DOHH2 (cell line): Measurements from ENCODE around the gene NEK1.

Source experiments
- EZH2phosphoT487 ChIP-seq: fragments of 200-600 bp; sonication (generic); IDR thresholded peaks from 2 replicates; pipeline ENCODE4 v1.6.1; 2017; ENCODE audit warnings: borderline replicate concordance, mild to moderate bottlenecking, antibody characterized with exemption, low read length, moderate library complexity, mixed read lengths
- TF ChIP-seq, protein P1 (sequence below): fragments of 200-600 bp; sonication (generic); IDR thresholded peaks from one replicate; pipeline ENCODE4 v1.5.1; 2014; ENCODE audit warnings: antibody characterized with exemption, mild to moderate bottlenecking, low read depth, low read length; ENCODE audit not compliant: poor library complexity, severe bottlenecking

DNA sequence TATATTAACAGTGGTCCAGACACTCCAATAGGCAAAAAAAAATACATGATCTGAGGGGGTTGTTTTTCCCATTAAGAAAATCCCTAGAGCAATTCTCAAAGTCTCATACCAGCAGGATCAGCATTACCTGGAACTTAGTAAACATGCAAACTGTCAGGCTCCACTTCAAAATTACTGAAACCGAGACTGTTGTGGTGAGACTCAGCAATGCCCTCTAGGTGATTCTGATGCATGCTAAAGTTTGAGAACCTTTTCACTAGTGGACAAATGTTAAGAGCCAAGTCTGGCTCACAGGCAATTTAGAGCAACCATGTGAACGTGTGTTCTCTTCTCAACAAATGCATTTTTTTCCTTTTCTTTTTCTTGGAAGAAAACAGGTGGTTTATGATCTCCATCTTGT, 30.2 kb downstream of the NEK1 start:
- TF ChIP-seq, protein P1, sequence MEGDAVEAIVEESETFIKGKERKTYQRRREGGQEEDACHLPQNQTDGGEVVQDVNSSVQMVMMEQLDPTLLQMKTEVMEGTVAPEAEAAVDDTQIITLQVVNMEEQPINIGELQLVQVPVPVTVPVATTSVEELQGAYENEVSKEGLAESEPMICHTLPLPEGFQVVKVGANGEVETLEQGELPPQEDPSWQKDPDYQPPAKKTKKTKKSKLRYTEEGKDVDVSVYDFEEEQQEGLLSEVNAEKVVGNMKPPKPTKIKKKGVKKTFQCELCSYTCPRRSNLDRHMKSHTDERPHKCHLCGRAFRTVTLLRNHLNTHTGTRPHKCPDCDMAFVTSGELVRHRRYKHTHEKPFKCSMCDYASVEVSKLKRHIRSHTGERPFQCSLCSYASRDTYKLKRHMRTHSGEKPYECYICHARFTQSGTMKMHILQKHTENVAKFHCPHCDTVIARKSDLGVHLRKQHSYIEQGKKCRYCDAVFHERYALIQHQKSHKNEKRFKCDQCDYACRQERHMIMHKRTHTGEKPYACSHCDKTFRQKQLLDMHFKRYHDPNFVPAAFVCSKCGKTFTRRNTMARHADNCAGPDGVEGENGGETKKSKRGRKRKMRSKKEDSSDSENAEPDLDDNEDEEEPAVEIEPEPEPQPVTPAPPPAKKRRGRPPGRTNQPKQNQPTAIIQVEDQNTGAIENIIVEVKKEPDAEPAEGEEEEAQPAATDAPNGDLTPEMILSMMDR: no peak
- no peak for TF ChIP-seq EZH2phosphoT487
